Esophagus squamous epithelium (tissue), 5 donors: ENCODE data around the gene FBXO10. TPM values are rescaled to one million over a fixed set of nuclear protein-coding genes. Genes with fewer than 3 reads are reported as not detected.

Experiments used
- DNase-seq: peaks from one replicate; lab custom pipeline; 2025; lab: John Stamatoyannopoulos, UW
- H3K27ac ChIP-seq, 4 donors: fragments of 200-600 bp; sonication (generic); one replicate each; pipeline ENCODE4 v1.5.1; 2016 to 2019; ENCODE audit warnings: mild to moderate bottlenecking in 1 of 4
- H3K27me3 ChIP-seq, 4 donors: fragments of 200-600 bp; sonication (generic); 1 replicate in 3 of 4; 2 replicates in 1 of 4; pipeline versions ENCODE4 v1.5.1 to v1.6.0; 2017 to 2021; ENCODE audit warnings: antibody characterized with exemption in 1 of 4
- H3K36me3 ChIP-seq, 3 donors: fragments of 200-600 bp; sonication (generic); one replicate each; pipeline ENCODE4 v1.5.1; 2016 to 2019
- H3K4me1 ChIP-seq, 3 donors: fragments of 200-600 bp; sonication (generic); one replicate each; pipeline ENCODE4 v1.5.1; 2017 to 2019
- H3K4me3 ChIP-seq, 4 donors: fragments of 200-600 bp; sonication (generic); 1 replicate in 3 of 4; 2 replicates in 1 of 4; pipeline ENCODE4 v1.5.1; 2016 to 2019; ENCODE audit warnings: mild to moderate bottlenecking in 2 of 4, moderate library complexity in 1 of 4
- H3K9me3 ChIP-seq, 3 donors: fragments of 200-600 bp; sonication (generic); one replicate each; pipeline ENCODE4 v1.5.1; 2016 to 2019
- POLR2A ChIP-seq, 4 donors: fragments of 450-650 bp; IDR thresholded peaks; one replicate each; pipeline ENCODE4 v1.6.1; 2017; ENCODE audit warnings: antibody characterized with exemption in 4 of 4, mild to moderate bottlenecking in 4 of 4, moderate library complexity in 3 of 4
- WGBS, 2 donors: methylation state at CpG; one replicate each; pipeline ENCODE4 v1.1.5; 2018; 5-methylcytosine and 5-hydroxymethylcytosine counted together
- intact Hi-C: fragments of 100-400 bp; cut with DNase I; formaldehyde crosslinking; loops from one replicate; pipeline ENCODE4 v1.15.0; 2022
- total RNA-seq, 4 donors: library from RNA; depleted of rRNA; stranded (reverse); fragments of >200 nt; gene quantifications; one replicate each; pipeline ENCODE4 v1.1.0, GENCODE V29; 2016
- TF ChIP-seq, protein P1 (sequence below), 6 experiments: fragments of 450-650 bp in 4 of 6; fragments of 200-600 bp in 2 of 6; sonication (generic) in 2 of 6; IDR thresholded peaks; one replicate each; pipeline ENCODE4 v1.5.1; 2016 to 2019; ENCODE audit warnings: antibody characterized with exemption in 6 of 6, mild to moderate bottlenecking in 4 of 6, moderate library complexity in 4 of 6
- donor health status: DM: yes; HTN: yes; CAD: no.

The FBXO10 gene
- total RNA-seq, 4 donors from 2014 or later, result 3.4 to 6.0 (median 4.4) TPM

DNA sequence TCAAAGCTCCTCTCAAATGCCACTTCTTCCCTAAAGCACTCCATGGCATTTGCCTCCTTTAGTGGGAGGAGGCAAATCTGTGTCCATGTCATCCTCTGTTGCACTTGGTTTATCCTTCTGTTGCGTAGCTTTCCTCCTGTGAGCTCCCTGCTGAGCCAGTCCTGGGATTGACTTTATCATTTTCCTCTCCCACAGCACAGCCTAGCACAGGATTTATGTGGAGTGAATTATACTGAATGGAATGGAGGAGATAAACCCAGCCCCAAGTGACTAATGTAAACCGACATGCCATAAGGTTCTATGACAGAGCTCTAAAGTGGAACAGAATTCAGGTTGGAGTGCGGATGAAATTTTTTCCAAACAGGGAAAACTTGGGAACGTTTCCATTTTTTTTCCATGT is 42.6 kb upstream of the FBXO10 start:
- H3K9me3 ChIP-seq, result no peaks in the 10 kb centered on the region
- no peaks in the 10 kb centered on the region for H3K36me3 ChIP-seq
- no peak for TF ChIP-seq POLR2A (IDR thresholded peaks at IDR 0.05)
- TF ChIP-seq, protein P1, sequence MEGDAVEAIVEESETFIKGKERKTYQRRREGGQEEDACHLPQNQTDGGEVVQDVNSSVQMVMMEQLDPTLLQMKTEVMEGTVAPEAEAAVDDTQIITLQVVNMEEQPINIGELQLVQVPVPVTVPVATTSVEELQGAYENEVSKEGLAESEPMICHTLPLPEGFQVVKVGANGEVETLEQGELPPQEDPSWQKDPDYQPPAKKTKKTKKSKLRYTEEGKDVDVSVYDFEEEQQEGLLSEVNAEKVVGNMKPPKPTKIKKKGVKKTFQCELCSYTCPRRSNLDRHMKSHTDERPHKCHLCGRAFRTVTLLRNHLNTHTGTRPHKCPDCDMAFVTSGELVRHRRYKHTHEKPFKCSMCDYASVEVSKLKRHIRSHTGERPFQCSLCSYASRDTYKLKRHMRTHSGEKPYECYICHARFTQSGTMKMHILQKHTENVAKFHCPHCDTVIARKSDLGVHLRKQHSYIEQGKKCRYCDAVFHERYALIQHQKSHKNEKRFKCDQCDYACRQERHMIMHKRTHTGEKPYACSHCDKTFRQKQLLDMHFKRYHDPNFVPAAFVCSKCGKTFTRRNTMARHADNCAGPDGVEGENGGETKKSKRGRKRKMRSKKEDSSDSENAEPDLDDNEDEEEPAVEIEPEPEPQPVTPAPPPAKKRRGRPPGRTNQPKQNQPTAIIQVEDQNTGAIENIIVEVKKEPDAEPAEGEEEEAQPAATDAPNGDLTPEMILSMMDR (IDR thresholded peaks at IDR 0.05), result no peak
- DNase-seq, result no peak
- H3K27ac ChIP-seq, result no peak overlapping the region
- no peaks in the 10 kb centered on the region for H3K27me3 ChIP-seq
- intact Hi-C loops, result no loop called here
- 86 to 91% methylated on average over 4 of the region's 4 CpGs for WGBS, 2 donors
- no peaks in the 10 kb centered on the region for H3K4me1 ChIP-seq
- H3K4me3 ChIP-seq, result no peak overlapping the region

DNA sequence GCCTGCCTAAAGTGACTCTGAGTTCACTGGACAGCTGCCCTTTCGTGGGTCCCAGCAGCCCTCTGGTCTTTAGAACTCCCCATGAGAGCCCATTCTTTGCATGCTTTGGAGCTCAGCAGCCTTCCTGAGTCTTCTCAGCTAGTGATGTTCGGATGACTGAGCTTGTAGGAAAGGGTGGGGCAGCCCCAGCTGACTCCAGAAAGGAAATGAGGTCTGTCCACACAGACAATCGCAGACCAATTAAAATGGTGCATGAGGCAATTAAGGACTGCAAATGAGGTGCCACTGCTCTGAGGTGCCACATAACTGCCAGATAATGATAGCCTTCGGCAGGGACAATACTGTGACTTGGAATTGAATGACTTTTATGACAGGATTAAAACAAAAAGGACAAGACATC is 41.7 kb upstream of the FBXO10 start:
- WGBS, 2 donors, result 45 to 52% methylated on average over 2 to 3 of the region's 4 CpGs

DNA sequence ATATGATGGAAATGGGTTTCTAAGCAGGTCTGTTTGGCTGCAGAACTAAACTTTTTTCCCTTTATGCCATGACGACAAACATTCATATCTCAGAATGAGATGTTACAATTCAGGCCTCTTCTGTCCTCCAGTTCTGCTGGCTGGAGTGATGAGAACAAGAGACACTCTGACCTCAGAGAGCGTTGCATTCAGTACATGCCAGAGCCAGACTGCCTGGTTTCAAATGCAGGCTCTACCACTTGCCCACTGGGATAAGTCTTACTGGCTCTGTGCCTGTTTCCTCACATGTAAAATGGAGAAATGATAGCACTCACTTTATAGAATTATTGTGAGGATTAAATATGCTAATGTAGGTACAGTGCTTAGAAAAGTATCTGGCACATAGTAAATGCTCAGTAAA is 41.0 kb upstream of the FBXO10 start:
- Histone ChIP-seq H3K36me3 (no peaks in the 10 kb centered on the region), H3K27ac (no peak overlapping the region), H3K27me3 (no peaks in the 10 kb centered on the region), H3K9me3 (no peaks in the 10 kb centered on the region), H3K4me3 (no peak overlapping the region), H3K4me1 (no peaks in the 10 kb centered on the region)
- WGBS, 2 donors, result 64 to 90% methylated on average over 2 of the region's 2 CpGs
- no peak for DNase-seq
- no peak for TF ChIP-seq POLR2A (IDR thresholded peaks at IDR 0.05)
- TF ChIP-seq, protein P1 (IDR thresholded peaks at IDR 0.05), result no peak
- intact Hi-C loops, result no loop called here

More for the DNA sequence above, 41.7 kb upstream of the FBXO10 start:
- Histone ChIP-seq H3K4me3 (no peak overlapping the region), H3K4me1 (no peaks in the 10 kb centered on the region), H3K36me3 (no peaks in the 10 kb centered on the region), H3K27me3 (no peaks in the 10 kb centered on the region), H3K9me3 (no peaks in the 10 kb centered on the region), H3K27ac (no peak overlapping the region)
- intact Hi-C loops, result no loop called here
- TF ChIP-seq, protein P1 (IDR thresholded peaks at IDR 0.05), result no peak
- TF ChIP-seq POLR2A (IDR thresholded peaks at IDR 0.05), result no peak
- no peak for DNase-seq

DNA sequence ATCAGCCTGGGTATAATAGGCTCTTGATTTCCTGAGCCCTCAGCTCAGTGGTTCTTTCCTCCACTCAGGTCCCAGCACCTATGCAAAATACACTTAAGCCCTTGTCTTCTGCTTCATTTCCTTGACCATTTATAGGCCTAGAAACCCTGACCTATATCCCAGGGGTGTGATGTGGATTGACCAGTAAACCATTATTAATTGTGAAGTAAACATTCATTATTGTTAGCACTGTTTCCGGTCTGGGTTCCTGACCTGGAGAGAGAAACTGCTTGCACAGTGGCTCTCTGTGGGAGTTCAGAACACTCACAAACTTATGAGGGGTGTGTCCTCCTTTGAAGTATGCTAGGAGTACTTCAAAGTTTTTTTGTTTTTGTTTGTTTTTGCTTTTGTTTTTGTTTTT is 35.8 kb upstream of the FBXO10 start:
- H3K4me1 ChIP-seq, result no peaks in the 10 kb centered on the region
- TF ChIP-seq, protein P1 (IDR thresholded peaks at IDR 0.05), result no peak
- no peak for TF ChIP-seq POLR2A (IDR thresholded peaks at IDR 0.05)
- intact Hi-C loops, result no loop called here
- WGBS, 2 donors, result 44 to 60% methylated on average over 1 of the region's 1 CpG
- H3K27me3 ChIP-seq, result no peaks in the 10 kb centered on the region
- H3K36me3 ChIP-seq, result no peaks in the 10 kb centered on the region
- no peaks in the 10 kb centered on the region for H3K9me3 ChIP-seq
- H3K4me3 ChIP-seq, result no peak overlapping the region
- no peak for DNase-seq
- no peak overlapping the region for H3K27ac ChIP-seq

DNA sequence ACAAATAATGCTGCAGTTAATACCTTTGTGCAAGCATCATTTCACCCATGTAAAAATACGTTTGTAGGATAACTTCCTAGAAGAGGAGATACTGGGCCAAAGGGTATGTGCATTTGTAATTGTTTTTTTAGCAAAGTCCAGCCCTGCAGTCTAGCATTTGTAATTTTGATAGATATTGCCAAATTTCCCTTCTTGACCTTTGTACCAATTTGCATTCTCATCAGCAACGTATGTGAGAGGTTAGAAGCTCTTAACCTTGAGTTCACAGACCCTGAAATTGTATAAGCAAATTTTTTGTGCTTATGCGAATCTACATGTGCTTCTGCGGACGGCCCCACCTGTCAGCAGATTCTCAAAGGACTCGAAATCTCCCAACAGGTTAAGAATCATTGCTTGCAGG is 34.8 kb upstream of the FBXO10 start:
- WGBS, 2 donors, result 62 to 69% methylated on average over 6 of the region's 6 CpGs
- TF ChIP-seq, protein P1 (IDR thresholded peaks at IDR 0.05), result no peak
- no peak for TF ChIP-seq POLR2A (IDR thresholded peaks at IDR 0.05)
- Histone ChIP-seq H3K9me3 (no peaks in the 10 kb centered on the region), H3K36me3 (no peaks in the 10 kb centered on the region), H3K27ac (no peak overlapping the region), H3K4me1 (no peaks in the 10 kb centered on the region), H3K4me3 (no peak overlapping the region), H3K27me3 (no peaks in the 10 kb centered on the region)
- no peak for DNase-seq
- intact Hi-C loops, result no loop called here
